ENCODE measurements around the gene CLCN3. TPM values are rescaled to one million over a fixed set of nuclear protein-coding genes. Genes with fewer than 3 reads are reported as not detected.

The CLCN3 gene
- total and polyA plus RNA-seq, 9 of the 15 experiments (the other 6 are each of a cell fraction or from before 2014, with no cell fraction given) = 12.7 to 60.6 (median 38.5) TPM

GRCh38 chr4:169611991-169612870 lies 8.1 kb upstream of the CLCN3 start, which contains the start of gene NEK1 (continued):
- peak; percentile 90 for TF ChIP-seq ZSCAN29 (IDR thresholded peaks at IDR 0.05)
- no peak for TF ChIP-seq ZNF121 (CRISPR knock-in tag; conservative IDR thresholded peaks at IDR 0.05)
- 0 out of 2 replicates have a peak, but pooled peaks have one; percentile 10 for TF ChIP-seq THAP7 (CRISPR knock-in tag; IDR thresholded peaks at IDR 0.05)
- no peak for TF ChIP-seq ETV1 (tag; conservative IDR thresholded peaks at IDR 0.05; ENCODE audit: low read depth)
- TF ChIP-seq SREBF2 (CRISPR knock-in tag; IDR thresholded peaks at IDR 0.05) = no peak
- TF ChIP-seq CCNT2 (IDR thresholded peaks at IDR 0.05; ENCODE audit: borderline replicate concordance, extremely low read depth, insufficient read length, low read depth, low read length) = peak; percentile 45
- peak in 1 of 3 experiments; percentile 20 for TF ChIP-seq YY1 (IDR thresholded peaks at IDR 0.05; ENCODE audit: borderline replicate concordance in 1 of 3, control insufficient read depth in 1 of 3, extremely low read depth in 1 of 3, insufficient read depth in 3 of 3, insufficient read length in 1 of 3, insufficient replicate concordance in 2 of 3, low read depth in 1 of 3, low read length in 2 of 3)
- TF ChIP-seq ARNT (IDR thresholded peaks at IDR 0.05) = no peak
- no peak for TF ChIP-seq ZNF124 (CRISPR knock-in tag; IDR thresholded peaks at IDR 0.05)
- TF ChIP-seq PREB (CRISPR knock-in tag; IDR thresholded peaks at IDR 0.05) = no peak
- TF ChIP-seq PPARD (CRISPR knock-in tag; IDR thresholded peaks at IDR 0.05) = no peak
- no peak for TF ChIP-seq CBFA2T3 (IDR thresholded peaks at IDR 0.05)
- TF ChIP-seq SRSF9 (IDR thresholded peaks at IDR 0.05; ENCODE audit: borderline replicate concordance, low read depth, low read length) = no peak
- no peak for TF ChIP-seq CBX8 (IDR thresholded peaks at IDR 0.05; ENCODE audit: borderline replicate concordance, extremely low read depth, low read depth, low read length, poor library complexity, severe bottlenecking)
- no peak for TF ChIP-seq ZFPM2 (CRISPR knock-in tag; IDR thresholded peaks at IDR 0.05)
- no peak for TF ChIP-seq LEF1 (IDR thresholded peaks at IDR 0.05)
- peak; percentile 11; the same call in 1 of the 2 replicates for TF ChIP-seq USF1 (CRISPR knock-in tag; IDR thresholded peaks at IDR 0.05)
- peak; percentile 47 for TF ChIP-seq TAF9B (IDR thresholded peaks at IDR 0.05; ENCODE audit: partially characterized antibody)
- peak; percentile 82 for TF ChIP-seq TBP (optimal IDR thresholded peaks at IDR 0.05; ENCODE audit: low read depth, low read length)
- TF ChIP-seq MCM3 (IDR thresholded peaks at IDR 0.05) = no peak
- TF ChIP-seq FUS (optimal IDR thresholded peaks at IDR 0.05; ENCODE audit: low read depth, low read length) = no peak
- TF ChIP-seq NELFE (IDR thresholded peaks at IDR 0.05; ENCODE audit: insufficient read depth, insufficient read length) = no peak
- TF ChIP-seq GABPB2 (CRISPR knock-in tag; conservative IDR thresholded peaks at IDR 0.05) = no peak
- peak; percentile 64; the same call in 1 of the 2 replicates for TF ChIP-seq ETV5 (CRISPR knock-in tag; IDR thresholded peaks at IDR 0.05; ENCODE audit: low read depth)

Measured in K562 (cell line).